GM12878 (cell line): ENCODE data around the gene C17orf58. TPM values are rescaled to one million over a fixed set of nuclear protein-coding genes. Genes with fewer than 3 reads are reported as not detected.
A peak's percentile ranks its signal among the peaks of the same experiment; 100 is the strongest.

Experiments used
- E2F4 ChIP-seq: IDR thresholded peaks from 2 replicates; pipeline ENCODE4 v1.6.1; 2012; ENCODE audit warnings: low read depth, low read length, improper control_type of control experiment
- E4F1 ChIP-seq: fragments of 450-650 bp; IDR thresholded peaks from 2 replicates; pipeline ENCODE4 v1.6.1; 2018; ENCODE audit warnings: borderline replicate concordance, mild to moderate bottlenecking; ENCODE audit not compliant: partially characterized antibody
- EED ChIP-seq: sonication (generic); IDR thresholded peaks from 2 replicates; pipeline ENCODE4 v1.6.1; 2016; ENCODE audit warnings: antibody characterized with exemption, low read depth
- HDAC2 ChIP-seq: fragments of 200-600 bp; sonication (generic); IDR thresholded peaks from 2 replicates; pipeline ENCODE4 v1.6.1; 2017
- IKZF2 ChIP-seq, 2 experiments: fragments of 450-650 bp; IDR thresholded peaks; 2 replicates each; pipeline ENCODE4 v1.6.1; 2017; ENCODE audit warnings: mild to moderate bottlenecking in 2 of 2, moderate library complexity in 2 of 2
- KLF5 ChIP-seq: fragments of 450-650 bp; IDR thresholded peaks from 2 replicates; pipeline ENCODE4 v1.6.1; 2014; ENCODE audit warnings: mild to moderate bottlenecking; ENCODE audit not compliant: partially characterized antibody
- MTA3 ChIP-seq: IDR thresholded peaks from 2 replicates; pipeline ENCODE4 v1.6.1; 2012; ENCODE audit warnings: low read length, inconsistent platforms, borderline replicate concordance
- PAX5 ChIP-seq: IDR thresholded peaks from 2 replicates; pipeline ENCODE4 v1.6.1; 2011; ENCODE audit warnings: low read depth, low read length, borderline replicate concordance
- PKNOX1 ChIP-seq: fragments of 450-650 bp; IDR thresholded peaks from 2 replicates; pipeline ENCODE4 v1.6.1; 2016; ENCODE audit warnings: mild to moderate bottlenecking
- SMARCA5 ChIP-seq: fragments of 450-650 bp; IDR thresholded peaks from 2 replicates; pipeline ENCODE4 v1.6.1; 2017; ENCODE audit warnings: mild to moderate bottlenecking
- ZBTB11 ChIP-seq: fragments of 450-650 bp; formaldehyde crosslinking; IDR thresholded peaks from 2 replicates; pipeline ENCODE4 v1.5.0; 2022; ENCODE audit warnings: mild to moderate bottlenecking, missing genetic modification characterization
- ZBTB40 ChIP-seq: fragments of 450-650 bp; IDR thresholded peaks from 2 replicates; pipeline ENCODE4 v1.6.1; 2016; ENCODE audit warnings: mild to moderate bottlenecking, moderate library complexity, borderline replicate concordance
- ZNF622 ChIP-seq: fragments of 450-650 bp; IDR thresholded peaks from 2 replicates; pipeline ENCODE4 v1.6.1; 2017; ENCODE audit warnings: mild to moderate bottlenecking, inconsistent platforms
- polyA plus RNA-seq, 11 experiments: library from polyadenylated mRNA; depleted of rRNA in 4 of 11; unstranded in 6 of 11; stranded (reverse) in 5 of 11; fragments of >200 nt; fragmentation: Nextera tagmentation in 4 of 11; fragmentation: Illumina TruSeq in 1 of 11; extraction: Ambion mirVana in 4 of 11; extraction: Trizol in 1 of 11; gene quantifications; 1 replicate in 1 of 11; 2 replicates in 10 of 11; pipeline versions ENCODE4 v1.2.1 to v1.2.3, GENCODE V29; 2011 to 2016; ENCODE audit warnings: inconsistent platforms in 2 of 11, missing spikeins in 2 of 11, low read depth in 1 of 11
- total RNA-seq, 4 experiments: library from RNA; depleted of rRNA in 3 of 4; stranded (reverse); fragments of >200 nt in 3 of 4; fragmentation: Illumina TruSeq in 1 of 4; extraction: Trizol in 1 of 4; gene quantifications; 2 replicates each; pipeline versions ENCODE4 v1.2.1 to v1.2.3, GENCODE V29; 2013 to 2021

C17orf58 gene
- total and polyA plus RNA-seq, 10 of the 15 experiments (the other 5 are each of a cell fraction or from before 2014, with no cell fraction given), result 3.3 to 12.3 (median 6.2) TPM

- TF ChIP-seq ZBTB40, result peak; percentile 47
- TF ChIP-seq IKZF2 (IDR thresholded peaks at IDR 0.05), result peak; percentile 73 to 76
- TF ChIP-seq PKNOX1, result no peak; the same call in 1 of the 2 replicates
- no peak for TF ChIP-seq KLF5
- no peak for TF ChIP-seq ZNF622
- TF ChIP-seq SMARCA5, result no peak
- TF ChIP-seq E4F1, result no peak
- no peak for TF ChIP-seq PAX5
- no peak for TF ChIP-seq MTA3
- peak; percentile 48; the same call in 1 of the 2 replicates for TF ChIP-seq EED
- TF ChIP-seq ZBTB11 (CRISPR knock-in tag), result no peak
- TF ChIP-seq E2F4, result no peak
- no peak for TF ChIP-seq HDAC2
These were observed 2.3 kb downstream of the C17orf58 start (continued) for GRCh38 chr17:67993998-67994361.
